Activated T-cell treated with anti-CD3 and anti-CD28 coated beads, Interleukin-2, amount 50 U/mL, for 4 hours (primary cell): ENCODE measurements around the gene CCDC178. TPM values are rescaled to one million over a fixed set of nuclear protein-coding genes. Genes with fewer than 3 reads are reported as not detected.

Source experiments
- ATAC-seq, 2 donors: fragments of 200-7000 bp; cut with Tn5 transposase; one replicate each; pipeline ENCODE4 v1.10.0; 2021
- DNase-seq: peaks from one replicate; pipeline ENCODE4 v3.0.0-alpha.2; 2020
- H3K27me3 Mint-ChIP-seq: one replicate; pipeline ENCODE4 v1.8.0; 2021; ENCODE audit warnings: low read depth, mixed read lengths
- H3K36me3 Mint-ChIP-seq: one replicate; pipeline ENCODE4 v1.8.0; 2022; ENCODE audit warnings: mixed read lengths; ENCODE audit not compliant: insufficient read depth
- H3K4me1 Mint-ChIP-seq: one replicate; pipeline ENCODE4 v1.8.0; 2021; ENCODE audit warnings: low read depth, mixed read lengths
- H3K4me3 Mint-ChIP-seq: one replicate; pipeline ENCODE4 v1.8.0; 2021; ENCODE audit warnings: mild to moderate bottlenecking, moderate library complexity, mixed read lengths
- H3K9me3 Mint-ChIP-seq: one replicate; pipeline ENCODE4 v1.8.0; 2021; ENCODE audit warnings: mixed read lengths
- total RNA-seq, 3 donors: library from RNA; stranded (reverse); gene quantifications; one replicate each; pipeline ENCODE4 v1.2.1, GENCODE V29; 2021

CCDC178 gene
- total RNA-seq, 3 donors from 2014 or later, result not detected

- H3K36me3 Mint-ChIP-seq, result no peaks in the 10 kb centered on the region
- no peaks in the 10 kb centered on the region for H3K4me1 Mint-ChIP-seq
- ATAC-seq, result no peak
- H3K9me3 Mint-ChIP-seq, result peaks cover 9% of the 10 kb centered on the region
- no peaks in the 10 kb centered on the region for H3K27me3 Mint-ChIP-seq
- DNase-seq, result no peak
- no peak overlapping the region for H3K4me3 Mint-ChIP-seq
These were observed 533.3 kb downstream of the CCDC178 start for GRCh38 chr18:32907311-32907585.

- peaks cover 9% of the 10 kb centered on the region for H3K9me3 Mint-ChIP-seq
- no peaks in the 10 kb centered on the region for H3K36me3 Mint-ChIP-seq
- no peak overlapping the region for H3K4me3 Mint-ChIP-seq
- H3K4me1 Mint-ChIP-seq, result no peaks in the 10 kb centered on the region
- DNase-seq (no peak), ATAC-seq (no peak)
- H3K27me3 Mint-ChIP-seq, result no peaks in the 10 kb centered on the region
These were observed 533.8 kb downstream of the CCDC178 start for GRCh38 chr18:32906506-32907310.

- Mint-ChIP-seq H3K9me3 (peaks cover 9% of the 10 kb centered on the region), H3K4me1 (no peaks in the 10 kb centered on the region), H3K36me3 (no peaks in the 10 kb centered on the region), H3K27me3 (no peaks in the 10 kb centered on the region), H3K4me3 (no peak overlapping the region)
- ATAC-seq, result no peak
- DNase-seq, result no peak
These were observed 534.9 kb downstream of the CCDC178 start for GRCh38 chr18:32905651-32906050.

- Mint-ChIP-seq H3K36me3 (no peaks in the 10 kb centered on the region), H3K27me3 (no peaks in the 10 kb centered on the region), H3K9me3 (peaks cover 9% of the 10 kb centered on the region), H3K4me3 (no peak overlapping the region), H3K4me1 (no peaks in the 10 kb centered on the region)
- ATAC-seq (no peak), DNase-seq (no peak)
These were observed 537.8 kb downstream of the CCDC178 start for GRCh38 chr18:32902568-32903330.

- ATAC-seq (no peak), DNase-seq (no peak)
- H3K9me3 Mint-ChIP-seq, result peaks cover 7% of the 10 kb centered on the region
- no peak overlapping the region for H3K4me3 Mint-ChIP-seq
- no peaks in the 10 kb centered on the region for H3K36me3 Mint-ChIP-seq
- H3K4me1 Mint-ChIP-seq, result no peaks in the 10 kb centered on the region
- no peaks in the 10 kb centered on the region for H3K27me3 Mint-ChIP-seq
These were observed 540.7 kb downstream of the CCDC178 start for GRCh38 chr18:32899819-32900218.

GRCh38 chr18:32896776-32897547 lies 543.6 kb downstream of the CCDC178 start:
- Mint-ChIP-seq H3K27me3 (no peaks in the 10 kb centered on the region), H3K36me3 (no peaks in the 10 kb centered on the region), H3K9me3 (peaks cover 7% of the 10 kb centered on the region), H3K4me1 (no peaks in the 10 kb centered on the region), H3K4me3 (no peak overlapping the region)
- ATAC-seq (no peak), DNase-seq (no peak)

- no peaks in the 10 kb centered on the region for H3K4me1 Mint-ChIP-seq
- H3K27me3 Mint-ChIP-seq, result no peaks in the 10 kb centered on the region
- no peak for DNase-seq
- no peak overlapping the region for H3K4me3 Mint-ChIP-seq
- no peak for ATAC-seq
- no peaks in the 10 kb centered on the region for H3K36me3 Mint-ChIP-seq
- H3K9me3 Mint-ChIP-seq, result peaks cover 7% of the 10 kb centered on the region
These were observed 546.6 kb downstream of the CCDC178 start for GRCh38 chr18:32893915-32894314.

GRCh38 chr18:32891797-32892196 lies 548.7 kb downstream of the CCDC178 start:
- no peak overlapping the region for H3K4me3 Mint-ChIP-seq
- H3K9me3 Mint-ChIP-seq, result peaks cover 6% of the 10 kb centered on the region
- H3K36me3 Mint-ChIP-seq, result no peaks in the 10 kb centered on the region

GRCh38 chr18:32891130-32891529 lies 549.4 kb downstream of the CCDC178 start:
- no peak for ATAC-seq
- Mint-ChIP-seq H3K27me3 (no peaks in the 10 kb centered on the region), H3K9me3 (no peaks in the 10 kb centered on the region), H3K4me1 (no peaks in the 10 kb centered on the region), H3K36me3 (no peaks in the 10 kb centered on the region), H3K4me3 (no peak overlapping the region)
- DNase-seq, result no peak

More at GRCh38 chr18:32891797-32892196, 548.7 kb downstream of the CCDC178 start:
- Mint-ChIP-seq H3K4me1 (no peaks in the 10 kb centered on the region), H3K27me3 (no peaks in the 10 kb centered on the region)
- ATAC-seq (no peak), DNase-seq (no peak)

GRCh38 chr18:32889615-32890593 lies 550.6 kb downstream of the CCDC178 start:
- H3K4me3 Mint-ChIP-seq, result no peak overlapping the region

GRCh38 chr18:32888306-32888705 lies 552.2 kb downstream of the CCDC178 start:
- DNase-seq, result no peak
- H3K4me3 Mint-ChIP-seq, result no peak overlapping the region
- ATAC-seq, result no peak
- H3K36me3 Mint-ChIP-seq, result no peaks in the 10 kb centered on the region
- no peaks in the 10 kb centered on the region for H3K9me3 Mint-ChIP-seq
- no peaks in the 10 kb centered on the region for H3K27me3 Mint-ChIP-seq
- no peaks in the 10 kb centered on the region for H3K4me1 Mint-ChIP-seq

More at GRCh38 chr18:32889615-32890593, 550.6 kb downstream of the CCDC178 start:
- Mint-ChIP-seq H3K4me1 (no peaks in the 10 kb centered on the region), H3K9me3 (no peaks in the 10 kb centered on the region), H3K27me3 (no peaks in the 10 kb centered on the region), H3K36me3 (no peaks in the 10 kb centered on the region)
- no peak for ATAC-seq
- no peak for DNase-seq
